ENCODE data around the gene STEEP1.

DNA sequence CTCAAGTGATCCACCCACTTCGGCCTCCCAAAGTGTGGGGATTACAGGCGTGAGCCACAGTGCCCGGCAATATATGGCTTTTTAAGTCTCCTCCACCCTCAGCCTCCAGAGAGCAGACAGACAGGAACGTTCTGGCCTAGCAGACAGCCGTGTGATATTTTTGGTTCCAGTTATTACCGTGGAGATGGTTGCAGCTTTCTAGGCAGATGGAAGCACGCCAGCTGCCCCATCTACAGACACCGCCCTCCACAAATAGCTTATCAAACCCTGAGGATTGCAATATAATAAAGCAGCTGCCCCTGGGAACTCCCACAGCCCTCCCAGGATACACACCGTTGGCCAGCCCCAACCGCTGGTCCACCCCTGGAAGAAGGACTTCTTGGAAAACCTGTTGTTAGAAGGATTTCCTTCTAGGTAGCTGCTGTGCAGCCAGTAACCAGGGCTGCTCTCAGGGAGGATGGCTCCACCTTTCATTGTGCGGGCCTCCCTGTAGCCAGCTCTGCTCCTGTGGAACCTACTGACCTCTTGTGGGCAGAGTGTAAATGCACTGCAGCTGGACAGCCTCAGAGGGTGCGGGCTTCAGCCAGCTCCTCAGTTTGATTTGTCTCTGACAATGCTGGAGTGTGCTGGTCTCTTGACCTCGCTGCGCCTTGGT, 52.9 kb downstream of the STEEP1 start:
- TF ChIP-seq, protein P1, sequence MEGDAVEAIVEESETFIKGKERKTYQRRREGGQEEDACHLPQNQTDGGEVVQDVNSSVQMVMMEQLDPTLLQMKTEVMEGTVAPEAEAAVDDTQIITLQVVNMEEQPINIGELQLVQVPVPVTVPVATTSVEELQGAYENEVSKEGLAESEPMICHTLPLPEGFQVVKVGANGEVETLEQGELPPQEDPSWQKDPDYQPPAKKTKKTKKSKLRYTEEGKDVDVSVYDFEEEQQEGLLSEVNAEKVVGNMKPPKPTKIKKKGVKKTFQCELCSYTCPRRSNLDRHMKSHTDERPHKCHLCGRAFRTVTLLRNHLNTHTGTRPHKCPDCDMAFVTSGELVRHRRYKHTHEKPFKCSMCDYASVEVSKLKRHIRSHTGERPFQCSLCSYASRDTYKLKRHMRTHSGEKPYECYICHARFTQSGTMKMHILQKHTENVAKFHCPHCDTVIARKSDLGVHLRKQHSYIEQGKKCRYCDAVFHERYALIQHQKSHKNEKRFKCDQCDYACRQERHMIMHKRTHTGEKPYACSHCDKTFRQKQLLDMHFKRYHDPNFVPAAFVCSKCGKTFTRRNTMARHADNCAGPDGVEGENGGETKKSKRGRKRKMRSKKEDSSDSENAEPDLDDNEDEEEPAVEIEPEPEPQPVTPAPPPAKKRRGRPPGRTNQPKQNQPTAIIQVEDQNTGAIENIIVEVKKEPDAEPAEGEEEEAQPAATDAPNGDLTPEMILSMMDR (IDR thresholded peaks at IDR 0.05; ENCODE audit: borderline replicate concordance, extremely low read depth, low read length, poor library complexity, severe bottlenecking): peak; percentile 42
- no peak for TF ChIP-seq EZH2 (IDR thresholded peaks at IDR 0.05; ENCODE audit: borderline replicate concordance, low read depth, low read length, severe bottlenecking)
